Neural progenitor cell (in vitro differentiated cells): Measurements from ENCODE around the gene GAREM2. TPM values are rescaled to one million over a fixed set of nuclear protein-coding genes. Genes with fewer than 3 reads are reported as not detected.

Source experiments
- DNase-seq: peaks from one replicate; pipeline ENCODE4 v3.0.0-alpha.2; 2016; ENCODE audit warnings: low spot score
- H2AFZ ChIP-seq: fragments of 200-600 bp; sonication (generic); replicated peaks from 2 replicates; pipeline ENCODE4 v1.6.1; 2016; ENCODE audit warnings: antibody characterized with exemption
- H3F3A ChIP-seq: fragments of 200-600 bp; sonication (generic); 2 replicates; pipeline ENCODE4 v1.6.1; 2016; ENCODE audit warnings: antibody characterized with exemption, low read depth
- H3K27ac ChIP-seq: fragments of 200-600 bp; sonication (generic); 2 replicates; pipeline ENCODE4 v1.5.1; 2016; ENCODE audit warnings: mild to moderate bottlenecking
- H3K27me3 ChIP-seq: fragments of 200-600 bp; sonication (generic); 2 replicates; pipeline ENCODE4 v1.6.1; 2016; ENCODE audit warnings: mild to moderate bottlenecking, moderate library complexity
- H3K36me3 ChIP-seq: fragments of 200-600 bp; sonication (generic); 2 replicates; pipeline ENCODE4 v1.5.1; 2016
- H3K4me1 ChIP-seq: fragments of 200-600 bp; sonication (generic); 2 replicates; pipeline ENCODE4 v1.6.1; 2016; ENCODE audit warnings: mixed run types
- H3K4me2 ChIP-seq: fragments of 200-600 bp; sonication (generic); 2 replicates; pipeline ENCODE4 v1.6.1; 2016
- H3K4me3 ChIP-seq: fragments of 200-600 bp; sonication (generic); 2 replicates; pipeline ENCODE4 v1.5.1; 2016
- H3K79me2 ChIP-seq: fragments of 200-600 bp; sonication (generic); 2 replicates; pipeline ENCODE4 v1.6.1; 2016; ENCODE audit warnings: low read depth
- H3K9ac ChIP-seq: fragments of 200-600 bp; sonication (generic); 2 replicates; pipeline ENCODE4 v1.6.1; 2016
- H3K9me3 ChIP-seq: fragments of 200-600 bp; sonication (generic); 2 replicates; pipeline ENCODE4 v1.5.1; 2016; ENCODE audit warnings: low read depth
- H4K20me1 ChIP-seq: fragments of 200-600 bp; sonication (generic); 2 replicates; pipeline ENCODE4 v1.6.1; 2016; ENCODE audit warnings: low read depth
- H3K27ac Mint-ChIP-seq: 3 replicates; pipeline ENCODE4 v1.8.0; 2021; ENCODE audit warnings: mixed read lengths
- H3K27me3 Mint-ChIP-seq: 2 replicates; pipeline ENCODE4 v1.8.0; 2022; ENCODE audit warnings: low read depth, mild to moderate bottlenecking, inconsistent platforms, moderate library complexity, mixed read lengths; ENCODE audit not compliant: insufficient read depth
- H3K36me3 Mint-ChIP-seq: 3 replicates; pipeline ENCODE4 v1.8.0; 2021; ENCODE audit warnings: mixed read lengths
- H3K4me1 Mint-ChIP-seq: 3 replicates; pipeline ENCODE4 v1.8.0; 2021; ENCODE audit warnings: mixed read lengths
- H3K4me3 Mint-ChIP-seq: 3 replicates; pipeline ENCODE4 v1.8.0; 2021; ENCODE audit warnings: mild to moderate bottlenecking, moderate library complexity, mixed read lengths
- H3K9me3 Mint-ChIP-seq: 3 replicates; pipeline ENCODE4 v1.8.0; 2020; ENCODE audit warnings: mixed read lengths
- CTCF ChIP-seq: fragments of 200-600 bp; sonication (generic); IDR thresholded peaks from 2 replicates; pipeline ENCODE4 v1.5.1; 2017; ENCODE audit warnings: antibody characterized with exemption, mild to moderate bottlenecking
- EZH2 ChIP-seq: fragments of 200-600 bp; sonication (generic); IDR thresholded peaks from 2 replicates; pipeline ENCODE4 v1.6.1; 2017; ENCODE audit warnings: antibody characterized with exemption, mild to moderate bottlenecking, moderate library complexity
- EZH2phosphoT487 ChIP-seq: fragments of 200-600 bp; sonication (generic); IDR thresholded peaks from 2 replicates; pipeline ENCODE4 v1.6.1; 2017; ENCODE audit warnings: antibody characterized with exemption
- total RNA-seq: library from RNA; depleted of rRNA; stranded (reverse); fragments of >200 nt; gene quantifications from 2 replicates; pipeline ENCODE4 v1.2.3, GENCODE V29; 2015; ENCODE audit warnings: low replicate concordance

GAREM2 gene
- total RNA-seq, 1 donor from 2014 or later = 20.0 TPM

- no peaks in the 10 kb centered on the region for H3K79me2 ChIP-seq
- no peak overlapping the region for H2AFZ ChIP-seq
- Mint-ChIP-seq H3K27me3 (no peaks in the 10 kb centered on the region), H3K27ac (no peak overlapping the region), H3K4me1 (peaks cover 3% of the 10 kb centered on the region), H3K4me3 (no peak overlapping the region), H3K36me3 (no peaks in the 10 kb centered on the region), H3K9me3 (peaks cover 5% of the 10 kb centered on the region)
- no peak overlapping the region for H3K9ac ChIP-seq
- no peaks in the 10 kb centered on the region for H3K36me3 ChIP-seq
- no peaks in the 10 kb centered on the region for H3F3A ChIP-seq
- no peaks in the 10 kb centered on the region for H3K9me3 ChIP-seq
- H3K27me3 ChIP-seq = no peaks in the 10 kb centered on the region
- H3K4me3 ChIP-seq = no peak overlapping the region
- no peaks in the 10 kb centered on the region for H4K20me1 ChIP-seq
- DNase-seq = peak; percentile 23
- TF ChIP-seq CTCF (no peak), EZH2 (no peak), EZH2phosphoT487 (no peak)
- H3K4me2 ChIP-seq = no peak overlapping the region
- H3K4me1 ChIP-seq = no peaks in the 10 kb centered on the region
- no peak overlapping the region for H3K27ac ChIP-seq
Measured at GRCh38 chr2:26148501-26148900, 24.4 kb upstream of the GAREM2 start.

- Mint-ChIP-seq H3K27ac (no peak overlapping the region), H3K36me3 (peaks cover 2% of the 10 kb centered on the region), H3K4me1 (no peaks in the 10 kb centered on the region), H3K4me3 (no peak overlapping the region), H3K9me3 (peaks cover 13% of the 10 kb centered on the region), H3K27me3 (no peaks in the 10 kb centered on the region)
- Histone ChIP-seq H3K27ac (no peak overlapping the region), H3F3A (no peaks in the 10 kb centered on the region), H3K4me3 (no peak overlapping the region), H3K79me2 (no peaks in the 10 kb centered on the region), H3K36me3 (no peaks in the 10 kb centered on the region), H4K20me1 (no peaks in the 10 kb centered on the region), H2AFZ (no peak overlapping the region), H3K9ac (no peak overlapping the region), H3K4me2 (no peak overlapping the region), H3K27me3 (no peaks in the 10 kb centered on the region), H3K4me1 (no peaks in the 10 kb centered on the region), H3K9me3 (no peaks in the 10 kb centered on the region)
- DNase-seq = no peak
- TF ChIP-seq CTCF (no peak), EZH2 (no peak), EZH2phosphoT487 (no peak)
Measured at GRCh38 chr2:26150243-26150642, 22.6 kb upstream of the GAREM2 start.

GRCh38 chr2:26157580-26157979, 15.3 kb upstream of the GAREM2 start:
- no peaks in the 10 kb centered on the region for H4K20me1 ChIP-seq
- Mint-ChIP-seq H3K27ac (no peak overlapping the region), H3K4me1 (no peaks in the 10 kb centered on the region), H3K27me3 (peaks cover 2% of the 10 kb centered on the region), H3K4me3 (no peak overlapping the region), H3K9me3 (peaks cover 19% of the 10 kb centered on the region), H3K36me3 (peaks cover 2% of the 10 kb centered on the region)
- no peaks in the 10 kb centered on the region for H3K4me1 ChIP-seq
- no peak for TF ChIP-seq EZH2phosphoT487
- TF ChIP-seq EZH2 = no peak
- TF ChIP-seq CTCF = no peak
- no peaks in the 10 kb centered on the region for H3K36me3 ChIP-seq
- no peaks in the 10 kb centered on the region for H3K9me3 ChIP-seq
- no peaks in the 10 kb centered on the region for H3F3A ChIP-seq
- H3K9ac ChIP-seq = no peak overlapping the region
- H2AFZ ChIP-seq = no peak overlapping the region
- DNase-seq = no peak
- H3K4me2 ChIP-seq = no peak overlapping the region
- no peaks in the 10 kb centered on the region for H3K27me3 ChIP-seq
- H3K79me2 ChIP-seq = no peaks in the 10 kb centered on the region
- H3K27ac ChIP-seq = no peak overlapping the region
- H3K4me3 ChIP-seq = no peak overlapping the region

GRCh38 chr2:26161926-26162325, 11.0 kb upstream of the GAREM2 start:
- Histone ChIP-seq H3K9ac (no peak overlapping the region), H3K79me2 (no peaks in the 10 kb centered on the region), H2AFZ (no peak overlapping the region), H3K27me3 (no peaks in the 10 kb centered on the region), H3F3A (no peaks in the 10 kb centered on the region), H3K4me2 (no peak overlapping the region), H3K9me3 (no peaks in the 10 kb centered on the region), H3K4me1 (no peaks in the 10 kb centered on the region), H4K20me1 (no peaks in the 10 kb centered on the region), H3K4me3 (no peak overlapping the region), H3K36me3 (no peaks in the 10 kb centered on the region), H3K27ac (no peak overlapping the region)
- peaks cover 2% of the 10 kb centered on the region for H3K9me3 Mint-ChIP-seq
- no peak overlapping the region for H3K4me3 Mint-ChIP-seq
- H3K27me3 Mint-ChIP-seq = peaks cover 2% of the 10 kb centered on the region
- TF ChIP-seq EZH2 = no peak
- TF ChIP-seq CTCF = no peak
- no peak for TF ChIP-seq EZH2phosphoT487
- H3K27ac Mint-ChIP-seq = no peak overlapping the region
- no peaks in the 10 kb centered on the region for H3K36me3 Mint-ChIP-seq
- no peak for DNase-seq
- H3K4me1 Mint-ChIP-seq = no peaks in the 10 kb centered on the region
